Loucy (cell line): Measurements from ENCODE around the gene TEKT3.

ENCODE experiments used
- H2AFZ ChIP-seq: fragments of 200-600 bp; sonication (generic); 2 replicates; pipeline ENCODE4 v1.6.0; 2016; ENCODE audit warnings: antibody characterized with exemption, mild to moderate bottlenecking, low read length, moderate library complexity
- H3F3A ChIP-seq: fragments of 200-600 bp; 2 replicates; pipeline ENCODE4 v1.6.0; 2016; ENCODE audit warnings: antibody characterized with exemption, low read depth, mild to moderate bottlenecking
- H3K27me3 ChIP-seq: fragments of 200-600 bp; sonication (generic); 2 replicates; pipeline ENCODE4 v1.6.1; 2014; ENCODE audit warnings: low read length, mild to moderate bottlenecking; ENCODE audit not compliant: insufficient read depth, poor library complexity, severe bottlenecking
- H3K36me3 ChIP-seq: fragments of 200-600 bp; sonication (generic); 2 replicates; pipeline ENCODE4 v1.6.1; 2016; ENCODE audit warnings: low read length; ENCODE audit not compliant: insufficient read depth
- H3K4me1 ChIP-seq: fragments of 200-600 bp; sonication (generic); 2 replicates; pipeline ENCODE4 v1.5.1; 2014; ENCODE audit warnings: low read length, mild to moderate bottlenecking; ENCODE audit not compliant: insufficient read depth, poor library complexity, severe bottlenecking
- H3K4me2 ChIP-seq: fragments of 200-600 bp; sonication (generic); 2 replicates; pipeline ENCODE4 v1.6.0; 2014; ENCODE audit warnings: antibody characterized with exemption, low read length, low read depth, mild to moderate bottlenecking; ENCODE audit not compliant: poor library complexity, severe bottlenecking
- H3K4me3 ChIP-seq: fragments of 200-600 bp; sonication (generic); 2 replicates; pipeline ENCODE4 v1.5.1; 2014; ENCODE audit warnings: low read length, mild to moderate bottlenecking, mixed read lengths; ENCODE audit not compliant: poor library complexity, severe bottlenecking
- H3K79me2 ChIP-seq: fragments of 200-600 bp; sonication (generic); 2 replicates; pipeline ENCODE4 v1.6.1; 2014; ENCODE audit warnings: low read length; ENCODE audit not compliant: insufficient read depth
- H3K9ac ChIP-seq: fragments of 200-600 bp; sonication (generic); 2 replicates; pipeline ENCODE4 v1.6.0; 2014; ENCODE audit warnings: mild to moderate bottlenecking, low read depth, low read length, moderate library complexity; ENCODE audit not compliant: poor library complexity, severe bottlenecking
- H3K9me2 ChIP-seq: fragments of 200-600 bp; sonication (generic); replicated peaks from 2 replicates; pipeline ENCODE4 v1.6.1; 2016; ENCODE audit warnings: low read depth, low read length, mixed read lengths
- H3K9me3 ChIP-seq: fragments of 200-600 bp; sonication (generic); 2 replicates; pipeline ENCODE4 v1.6.1; 2014; ENCODE audit warnings: mild to moderate bottlenecking, antibody characterized with exemption, low read length, low read depth; ENCODE audit not compliant: insufficient read depth
- H4K20me1 ChIP-seq: fragments of 200-600 bp; sonication (generic); 2 replicates; pipeline ENCODE4 v1.6.0; 2014; ENCODE audit warnings: antibody characterized with exemption, low read length, mild to moderate bottlenecking; ENCODE audit not compliant: insufficient read depth, poor library complexity, severe bottlenecking
- CTCF ChIP-seq: fragments of 200-600 bp; sonication (generic); conservative IDR thresholded peaks from 2 replicates; pipeline ENCODE4 v1.5.1; 2014; ENCODE audit warnings: mild to moderate bottlenecking, antibody characterized with exemption, low read length
- EZH2phosphoT487 ChIP-seq: fragments of 200-600 bp; IDR thresholded peaks from 2 replicates; pipeline ENCODE4 v1.6.1; 2018; ENCODE audit warnings: antibody characterized with exemption, mild to moderate bottlenecking, moderate library complexity, borderline replicate concordance

The TEKT3 gene

GRCh38 chr17:15334266-15334665 is 7.1 kb downstream of the TEKT3 start:
- no peak overlapping the region for H2AFZ ChIP-seq
- H3K4me3 ChIP-seq, result no peak overlapping the region
- H3K4me2 ChIP-seq, result no peak overlapping the region
- H3K4me1 ChIP-seq, result no peaks in the 10 kb centered on the region
- H3K27me3 ChIP-seq, result no peaks in the 10 kb centered on the region
- H3K9me3 ChIP-seq, result peaks cover 8% of the 10 kb centered on the region; the same call in 1 of the 2 replicates
- no peak for TF ChIP-seq CTCF
- TF ChIP-seq EZH2phosphoT487, result no peak
- no peaks in the 10 kb centered on the region for H3K9me2 ChIP-seq
- no peaks in the 10 kb centered on the region for H3K36me3 ChIP-seq
- no peaks in the 10 kb centered on the region for H3F3A ChIP-seq
- H4K20me1 ChIP-seq, result no peaks in the 10 kb centered on the region
- no peaks in the 10 kb centered on the region for H3K79me2 ChIP-seq
- H3K9ac ChIP-seq, result no peak overlapping the region

GRCh38 chr17:15332338-15332737 is 9.1 kb downstream of the TEKT3 start:
- Histone ChIP-seq H4K20me1 (no peaks in the 10 kb centered on the region), H3K9ac (no peak overlapping the region), H3K9me3 (peaks cover 8% of the 10 kb centered on the region; the same call in 1 of the 2 replicates), H3F3A (no peaks in the 10 kb centered on the region), H3K4me2 (no peak overlapping the region), H2AFZ (no peak overlapping the region), H3K4me3 (no peak overlapping the region), H3K4me1 (no peaks in the 10 kb centered on the region), H3K9me2 (no peaks in the 10 kb centered on the region), H3K79me2 (no peaks in the 10 kb centered on the region), H3K27me3 (no peaks in the 10 kb centered on the region), H3K36me3 (no peaks in the 10 kb centered on the region)
- TF ChIP-seq CTCF (no peak), EZH2phosphoT487 (no peak)

- Histone ChIP-seq H3K36me3 (no peaks in the 10 kb centered on the region), H3K79me2 (no peaks in the 10 kb centered on the region), H3K9me3 (no peaks in the 10 kb centered on the region), H3K4me1 (no peaks in the 10 kb centered on the region), H3K9ac (no peak overlapping the region), H3F3A (no peaks in the 10 kb centered on the region), H4K20me1 (no peaks in the 10 kb centered on the region), H3K9me2 (no peaks in the 10 kb centered on the region), H2AFZ (no peak overlapping the region), H3K27me3 (no peaks in the 10 kb centered on the region), H3K4me3 (no peak overlapping the region), H3K4me2 (no peak overlapping the region)
- no peak for TF ChIP-seq CTCF
- TF ChIP-seq EZH2phosphoT487, result no peak
These were observed 18.3 kb downstream of the TEKT3 start for GRCh38 chr17:15323131-15323530.
